DND-41 (cell line): ENCODE results near the gene TPRG1.

Experiments used
- ATAC-seq: fragments of 200-7000 bp; cut with Tn5 transposase; 3 replicates; pipeline ENCODE4 v1.9.1; 2021; ENCODE audit warnings: low read depth; ENCODE audit not compliant: insufficient read depth
- DNase-seq: peaks from one replicate; pipeline ENCODE4 v3.0.0-alpha.2; 2020
- H2AFZ ChIP-seq: 2 replicates; pipeline ENCODE4 v1.6.0; 2012; ENCODE audit warnings: low read depth, low read length
- H3K27ac ChIP-seq: 2 replicates; pipeline ENCODE4 v1.5.1; 2012; ENCODE audit warnings: low read length, inconsistent platforms
- H3K27me3 ChIP-seq: fragments of 200-600 bp; sonication (generic); 2 replicates; pipeline ENCODE4 v1.6.0; 2012; ENCODE audit warnings: low read length, mild to moderate bottlenecking, inconsistent platforms; ENCODE audit not compliant: insufficient read depth, poor library complexity
- H3K36me3 ChIP-seq: 2 replicates; pipeline ENCODE4 v1.5.1; 2012; ENCODE audit warnings: low read length, inconsistent platforms; ENCODE audit not compliant: insufficient read depth
- H3K4me1 ChIP-seq: 2 replicates; pipeline ENCODE4 v1.5.1; 2012; ENCODE audit warnings: mild to moderate bottlenecking, low read length; ENCODE audit not compliant: insufficient read depth
- H3K4me2 ChIP-seq: 2 replicates; pipeline ENCODE4 v1.6.0; 2012; ENCODE audit warnings: mild to moderate bottlenecking, moderate library complexity, low read length, inconsistent platforms; ENCODE audit not compliant: insufficient read depth
- H3K4me3 ChIP-seq, 2 experiments: fragments of 200-600 bp in 1 of 2; shearing (Covaris generic) in 1 of 2; 2 replicates each; pipeline ENCODE4 v1.5.1; 2012 to 2016; ENCODE audit warnings: inconsistent platforms in 2 of 2, low read length in 2 of 2, mild to moderate bottlenecking in 2 of 2, low read depth in 1 of 2, moderate library complexity in 1 of 2
- H3K79me2 ChIP-seq: 2 replicates; pipeline ENCODE4 v1.6.0; 2012; ENCODE audit warnings: low read length, inconsistent platforms; ENCODE audit not compliant: insufficient read depth
- H3K9ac ChIP-seq: 2 replicates; pipeline ENCODE4 v1.6.0; 2012; ENCODE audit warnings: low read depth, mild to moderate bottlenecking, inconsistent platforms, low read length, moderate library complexity
- H3K9me3 ChIP-seq: 2 replicates; pipeline ENCODE4 v1.5.1; 2012; ENCODE audit warnings: low read length, moderate library complexity, mild to moderate bottlenecking, inconsistent platforms; ENCODE audit not compliant: insufficient read depth, severe bottlenecking
- H4K20me1 ChIP-seq: 2 replicates; pipeline ENCODE4 v1.6.0; 2012; ENCODE audit warnings: low read length; ENCODE audit not compliant: insufficient read depth
- EZH2 ChIP-seq: IDR thresholded peaks from 3 replicates; pipeline ENCODE4 v1.6.1; 2012; ENCODE audit warnings: borderline replicate concordance, low read depth, mild to moderate bottlenecking, moderate library complexity, low read length, inconsistent platforms; ENCODE audit not compliant: severe bottlenecking
- TF ChIP-seq, protein P1 (sequence below): IDR thresholded peaks from 2 replicates; pipeline ENCODE4 v1.5.1; 2012; ENCODE audit warnings: borderline replicate concordance, low read length, moderate library complexity, mild to moderate bottlenecking; ENCODE audit not compliant: poor library complexity, severe bottlenecking; ENCODE audit errors: extremely low read depth

Gene TPRG1

GRCh38 chr3:189349772-189350171 lies 178.0 kb downstream of the TPRG1 start:
- Histone ChIP-seq H3K9me3 (no peaks in the 10 kb centered on the region), H3K4me2 (no peak overlapping the region), H3K27ac (no peak overlapping the region), H3K27me3 (peaks cover 21% of the 10 kb centered on the region), H2AFZ (no peak overlapping the region), H3K79me2 (no peaks in the 10 kb centered on the region), H4K20me1 (no peaks in the 10 kb centered on the region), H3K9ac (no peak overlapping the region), H3K4me1 (no peaks in the 10 kb centered on the region), H3K4me3 (no peak overlapping the region), H3K36me3 (no peaks in the 10 kb centered on the region)
- TF ChIP-seq, protein P1, sequence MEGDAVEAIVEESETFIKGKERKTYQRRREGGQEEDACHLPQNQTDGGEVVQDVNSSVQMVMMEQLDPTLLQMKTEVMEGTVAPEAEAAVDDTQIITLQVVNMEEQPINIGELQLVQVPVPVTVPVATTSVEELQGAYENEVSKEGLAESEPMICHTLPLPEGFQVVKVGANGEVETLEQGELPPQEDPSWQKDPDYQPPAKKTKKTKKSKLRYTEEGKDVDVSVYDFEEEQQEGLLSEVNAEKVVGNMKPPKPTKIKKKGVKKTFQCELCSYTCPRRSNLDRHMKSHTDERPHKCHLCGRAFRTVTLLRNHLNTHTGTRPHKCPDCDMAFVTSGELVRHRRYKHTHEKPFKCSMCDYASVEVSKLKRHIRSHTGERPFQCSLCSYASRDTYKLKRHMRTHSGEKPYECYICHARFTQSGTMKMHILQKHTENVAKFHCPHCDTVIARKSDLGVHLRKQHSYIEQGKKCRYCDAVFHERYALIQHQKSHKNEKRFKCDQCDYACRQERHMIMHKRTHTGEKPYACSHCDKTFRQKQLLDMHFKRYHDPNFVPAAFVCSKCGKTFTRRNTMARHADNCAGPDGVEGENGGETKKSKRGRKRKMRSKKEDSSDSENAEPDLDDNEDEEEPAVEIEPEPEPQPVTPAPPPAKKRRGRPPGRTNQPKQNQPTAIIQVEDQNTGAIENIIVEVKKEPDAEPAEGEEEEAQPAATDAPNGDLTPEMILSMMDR = no peak
- TF ChIP-seq EZH2 = no peak
- ATAC-seq (no peak), DNase-seq (no peak)

- Histone ChIP-seq H3K27me3 (peaks cover 8% of the 10 kb centered on the region), H3K9ac (no peak overlapping the region), H3K36me3 (no peaks in the 10 kb centered on the region), H3K4me2 (no peak overlapping the region), H2AFZ (no peak overlapping the region), H3K9me3 (no peaks in the 10 kb centered on the region), H4K20me1 (no peaks in the 10 kb centered on the region; the same call in 1 of the 2 replicates), H3K79me2 (no peaks in the 10 kb centered on the region), H3K4me3 (no peak overlapping the region), H3K27ac (no peak overlapping the region), H3K4me1 (peaks cover 14% of the 10 kb centered on the region)
- TF ChIP-seq, protein P1 = no peak
- ATAC-seq (no peak), DNase-seq (no peak)
These were observed 181.7 kb downstream of the TPRG1 start for GRCh38 chr3:189353318-189353965.

DNA sequence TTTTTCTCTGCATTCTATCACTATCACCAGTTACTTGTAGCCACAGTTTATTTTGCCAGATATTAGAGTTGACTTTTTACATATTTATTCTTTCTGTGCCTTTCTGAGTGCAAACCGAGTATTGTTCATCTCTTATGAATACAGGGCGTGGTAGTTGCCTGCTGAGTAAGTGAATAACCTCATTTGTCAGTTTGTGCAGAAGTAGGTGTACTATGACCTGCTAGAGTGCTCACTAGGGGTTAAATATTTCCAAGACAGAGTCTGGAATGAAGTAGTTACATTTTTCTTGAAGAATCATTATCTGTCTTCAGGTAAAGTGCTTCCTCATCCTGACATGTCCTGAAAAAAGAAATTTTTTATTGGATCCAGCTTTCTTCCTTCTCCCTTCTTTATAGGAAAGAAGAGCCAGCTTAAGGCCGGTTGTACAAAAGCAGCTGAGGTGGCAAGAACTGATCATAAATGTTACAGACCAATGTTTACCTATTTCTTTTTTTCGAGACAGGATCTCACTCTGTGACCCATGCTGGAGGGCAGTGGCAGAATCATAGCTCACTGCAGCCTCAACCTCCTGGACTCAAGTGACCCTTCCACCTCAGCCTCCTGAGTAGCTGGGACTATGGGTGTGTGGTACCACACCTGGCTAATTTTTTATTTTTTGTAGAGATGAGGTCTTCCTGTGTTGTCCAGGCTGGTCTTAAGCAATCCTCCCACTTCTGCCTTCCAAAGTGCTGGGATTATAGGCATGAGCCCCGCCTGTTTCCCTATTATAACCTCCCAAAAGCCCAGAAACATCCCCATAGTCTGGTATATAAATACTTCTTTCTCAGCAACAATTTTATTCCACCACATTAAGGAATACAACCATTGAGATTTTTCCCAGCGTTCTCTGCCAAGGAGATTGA lies 182.5 kb downstream of the TPRG1 start:
- no peak overlapping the region for H3K9ac ChIP-seq
- no peak overlapping the region for H3K4me2 ChIP-seq
- no peak for TF ChIP-seq EZH2
- TF ChIP-seq, protein P1 = no peak
- no peak overlapping the region for H3K4me3 ChIP-seq
- H3K27me3 ChIP-seq = peaks cover 9% of the 10 kb centered on the region
- no peak overlapping the region for H2AFZ ChIP-seq
- DNase-seq (no peak), ATAC-seq (no peak)
- no peaks in the 10 kb centered on the region; the same call in 1 of the 2 replicates for H4K20me1 ChIP-seq
- H3K79me2 ChIP-seq = no peaks in the 10 kb centered on the region
- peaks cover 14% of the 10 kb centered on the region for H3K4me1 ChIP-seq
- no peaks in the 10 kb centered on the region for H3K9me3 ChIP-seq
- H3K27ac ChIP-seq = no peak overlapping the region
- H3K36me3 ChIP-seq = no peaks in the 10 kb centered on the region
